Activated CD4-positive, alpha-beta memory T cell treated with anti-CD3 and anti-CD28 coated beads for 36 hours (primary cell): ENCODE measurements around the gene FARSB. TPM values are rescaled to one million over a fixed set of nuclear protein-coding genes. Genes with fewer than 3 reads are reported as not detected.

Experiments
- CTCF ChIA-PET: fragments of 350-600 bp; sonication (Branson Sonifier 250); formaldehyde crosslinking; loops from one replicate; lab custom pipeline; 2021; ENCODE audit warnings: antibody characterized with exemption, inconsistent platforms; lab: Charles Lee
- POLR2A ChIA-PET: fragments of 350-600 bp; sonication (Branson Sonifier 250); formaldehyde crosslinking; loops from one replicate; lab custom pipeline; 2021; ENCODE audit warnings: antibody characterized with exemption; lab: Charles Lee
- DNase-seq: peaks from one replicate; pipeline ENCODE4 v3.0.0-alpha.2; 2020
- H3K27ac Mint-ChIP-seq: one replicate; pipeline ENCODE4 v1.8.0; 2021; ENCODE audit warnings: mixed read lengths
- H3K27me3 Mint-ChIP-seq: one replicate; pipeline ENCODE4 v1.8.0; 2021; ENCODE audit warnings: mixed read lengths
- H3K36me3 Mint-ChIP-seq: one replicate; pipeline ENCODE4 v1.8.0; 2021; ENCODE audit warnings: mixed read lengths
- H3K4me1 Mint-ChIP-seq: one replicate; pipeline ENCODE4 v1.8.0; 2021; ENCODE audit warnings: low read depth, mixed read lengths
- H3K4me3 Mint-ChIP-seq: one replicate; pipeline ENCODE4 v1.8.0; 2021; ENCODE audit warnings: mild to moderate bottlenecking, mixed read lengths
- H3K9me3 Mint-ChIP-seq: one replicate; pipeline ENCODE4 v1.8.0; 2021; ENCODE audit warnings: mixed read lengths
- intact Hi-C: fragments of 100-400 bp; cut with micrococcal nuclease; formaldehyde crosslinking; loops from one replicate; pipeline ENCODE4 v1.15.1; 2023
- total RNA-seq, 2 experiments: library from RNA; stranded (reverse); gene quantifications; one replicate each; pipeline ENCODE4 v1.2.3, GENCODE V29; 2021

FARSB gene
- total RNA-seq, 2 experiments from 2014 or later = 40.3 to 41.4 TPM

- DNase-seq = no peak
- no peak overlapping the region for H3K4me3 Mint-ChIP-seq
- ChIA-PET CTCF (interaction anchor here (2.0 kb wide), 1 partner anchor 252 kb away, joined by 6 read pairs; no protein-coding TSS in a partner anchor), POLR2A (no interaction called here)
- no peaks in the 10 kb centered on the region for H3K27me3 Mint-ChIP-seq
- H3K4me1 Mint-ChIP-seq = no peaks in the 10 kb centered on the region
- intact Hi-C loops = no loop called here
- peaks cover 47% of the 10 kb centered on the region for H3K36me3 Mint-ChIP-seq
- H3K9me3 Mint-ChIP-seq = no peaks in the 10 kb centered on the region
- no peak overlapping the region for H3K27ac Mint-ChIP-seq
These were observed 86.1 kb downstream of the FARSB start for GRCh38 chr2:222569826-222570225.

- Mint-ChIP-seq H3K27ac (no peak overlapping the region), H3K9me3 (no peaks in the 10 kb centered on the region), H3K27me3 (no peaks in the 10 kb centered on the region), H3K4me3 (no peak overlapping the region), H3K4me1 (no peaks in the 10 kb centered on the region), H3K36me3 (peaks cover 41% of the 10 kb centered on the region)
- DNase-seq = no peak
- intact Hi-C loops = no loop called here
- ChIA-PET CTCF (interaction anchor here (0.6 to 2.0 kb wide), 2 partner anchors 148 to 251 kb away, joined by 3 to 6 read pairs; no protein-coding TSS in a partner anchor), POLR2A (no interaction called here)
These were observed 87.0 kb downstream of the FARSB start for GRCh38 chr2:222568865-222569264.

- CTCF ChIA-PET = interaction anchor here (0.7 kb wide), 1 partner anchor 248 kb away, joined by 3 read pairs; no protein-coding TSS in a partner anchor
These were observed 89.7 kb downstream of the FARSB start for GRCh38 chr2:222566229-222566628.

GRCh38 chr2:222563936-222564335, 92.0 kb downstream of the FARSB start:
- ChIA-PET POLR2A (no interaction called here), CTCF (interaction anchor here (2.2 kb wide), 1 partner anchor 246 kb away, joined by 9 read pairs; no protein-coding TSS in a partner anchor)

More at GRCh38 chr2:222566229-222566628, 89.7 kb downstream of the FARSB start:
- Mint-ChIP-seq H3K4me1 (no peaks in the 10 kb centered on the region), H3K27ac (no peak overlapping the region), H3K4me3 (no peak overlapping the region), H3K9me3 (no peaks in the 10 kb centered on the region), H3K27me3 (no peaks in the 10 kb centered on the region), H3K36me3 (peaks cover 27% of the 10 kb centered on the region)
- POLR2A ChIA-PET = no interaction called here
- no peak for DNase-seq
- intact Hi-C loops = no loop called here

GRCh38 chr2:222563106-222563718, 92.7 kb downstream of the FARSB start:
- H3K27ac Mint-ChIP-seq = no peak overlapping the region

More at GRCh38 chr2:222563936-222564335, 92.0 kb downstream of the FARSB start:
- Mint-ChIP-seq H3K27ac (no peak overlapping the region), H3K9me3 (no peaks in the 10 kb centered on the region), H3K4me3 (no peak overlapping the region), H3K27me3 (no peaks in the 10 kb centered on the region), H3K36me3 (peaks cover 18% of the 10 kb centered on the region), H3K4me1 (no peaks in the 10 kb centered on the region)
- no peak for DNase-seq
- intact Hi-C loops = loop anchor here (2.0 kb wide), 1 partner anchor 141 kb away; no protein-coding TSS in a partner anchor

GRCh38 chr2:222561817-222562645, 93.9 kb downstream of the FARSB start:
- peaks cover 9% of the 10 kb centered on the region for H3K36me3 Mint-ChIP-seq
- no peak overlapping the region for H3K27ac Mint-ChIP-seq
- ChIA-PET CTCF (interaction anchor here (0.6 to 2.5 kb wide), 17 partner anchors 9 to 537 kb away, joined by 3 to 84 read pairs (median 4); partner anchors contain the start of gene SGPP2), POLR2A (no interaction called here)
- H3K27me3 Mint-ChIP-seq = no peaks in the 10 kb centered on the region
- peak; percentile 49 for DNase-seq
- H3K4me1 Mint-ChIP-seq = no peaks in the 10 kb centered on the region
- H3K9me3 Mint-ChIP-seq = no peaks in the 10 kb centered on the region
- H3K4me3 Mint-ChIP-seq = no peak overlapping the region
- intact Hi-C loops = loop anchor here (1.0 to 2.0 kb wide), 3 partner anchors 139 to 505 kb away; no protein-coding TSS in a partner anchor

More at GRCh38 chr2:222563106-222563718, 92.7 kb downstream of the FARSB start:
- no peaks in the 10 kb centered on the region for H3K9me3 Mint-ChIP-seq
- DNase-seq = no peak
- peaks cover 17% of the 10 kb centered on the region for H3K36me3 Mint-ChIP-seq
- no peak overlapping the region for H3K4me3 Mint-ChIP-seq
- intact Hi-C loops = loop anchor here (2.0 kb wide), 1 partner anchor 140 kb away; no protein-coding TSS in a partner anchor
- no peaks in the 10 kb centered on the region for H3K27me3 Mint-ChIP-seq
- no peaks in the 10 kb centered on the region for H3K4me1 Mint-ChIP-seq
- POLR2A ChIA-PET = no interaction called here
- CTCF ChIA-PET = interaction anchor here (1.5 to 2.2 kb wide), 3 partner anchors 18 to 245 kb away, joined by 3 to 9 read pairs (median 4); no protein-coding TSS in a partner anchor

- Mint-ChIP-seq H3K9me3 (no peaks in the 10 kb centered on the region), H3K4me1 (no peaks in the 10 kb centered on the region), H3K36me3 (peaks cover under 1% of the 10 kb centered on the region), H3K4me3 (no peak overlapping the region), H3K27me3 (no peaks in the 10 kb centered on the region), H3K27ac (no peak overlapping the region)
- POLR2A ChIA-PET = no interaction called here
- no peak for DNase-seq
- CTCF ChIA-PET = interaction anchor here (0.8 to 2.5 kb wide), 10 partner anchors 10 to 536 kb away, joined by 3 to 84 read pairs (median 4); partner anchors contain the start of gene SGPP2
- intact Hi-C loops = loop anchor here (1.0 kb wide), 2 partner anchors 243 to 504 kb away; no protein-coding TSS in a partner anchor
These were observed 94.7 kb downstream of the FARSB start for GRCh38 chr2:222561151-222561550.

GRCh38 chr2:222554517-222554916, 101.4 kb downstream of the FARSB start:
- peaks cover 1% of the 10 kb centered on the region for H3K27me3 Mint-ChIP-seq
- no peak overlapping the region for H3K27ac Mint-ChIP-seq
- no peaks in the 10 kb centered on the region for H3K9me3 Mint-ChIP-seq
- H3K4me3 Mint-ChIP-seq = no peak overlapping the region
- no peaks in the 10 kb centered on the region for H3K4me1 Mint-ChIP-seq
- ChIA-PET POLR2A (no interaction called here), CTCF (interaction anchor here (1.8 kb wide), 1 partner anchor 236 kb away, joined by 7 read pairs; no protein-coding TSS in a partner anchor)
- intact Hi-C loops = no loop called here
- no peaks in the 10 kb centered on the region for H3K36me3 Mint-ChIP-seq
- DNase-seq = no peak

- H3K4me1 Mint-ChIP-seq = no peaks in the 10 kb centered on the region
- H3K27ac Mint-ChIP-seq = no peak overlapping the region
- H3K9me3 Mint-ChIP-seq = no peaks in the 10 kb centered on the region
- no peaks in the 10 kb centered on the region for H3K36me3 Mint-ChIP-seq
- ChIA-PET CTCF (no interaction called here), POLR2A (no interaction called here)
- H3K27me3 Mint-ChIP-seq = peaks cover 1% of the 10 kb centered on the region
- DNase-seq = no peak
- intact Hi-C loops = no loop called here
- no peak overlapping the region for H3K4me3 Mint-ChIP-seq
These were observed 106.9 kb downstream of the FARSB start for GRCh38 chr2:222548992-222549391.

GRCh38 chr2:222547083-222547482, 108.8 kb downstream of the FARSB start:
- ChIA-PET POLR2A (no interaction called here), CTCF (no interaction called here)
- Mint-ChIP-seq H3K27me3 (peaks cover 1% of the 10 kb centered on the region), H3K27ac (no peak overlapping the region), H3K9me3 (no peaks in the 10 kb centered on the region), H3K36me3 (no peaks in the 10 kb centered on the region), H3K4me3 (no peak overlapping the region), H3K4me1 (no peaks in the 10 kb centered on the region)
- intact Hi-C loops = no loop called here
- DNase-seq = no peak

- no peak overlapping the region for H3K27ac Mint-ChIP-seq
- H3K9me3 Mint-ChIP-seq = no peaks in the 10 kb centered on the region
- H3K27me3 Mint-ChIP-seq = peaks cover 1% of the 10 kb centered on the region
- ChIA-PET POLR2A (no interaction called here), CTCF (no interaction called here)
- H3K4me1 Mint-ChIP-seq = no peaks in the 10 kb centered on the region
- no peak overlapping the region for H3K4me3 Mint-ChIP-seq
- no peaks in the 10 kb centered on the region for H3K36me3 Mint-ChIP-seq
- intact Hi-C loops = no loop called here
- no peak for DNase-seq
These were observed 109.8 kb downstream of the FARSB start for GRCh38 chr2:222545823-222546795.
